H9 (cell line): ENCODE data around the gene JAKMIP1. TPM values are rescaled to one million over a fixed set of nuclear protein-coding genes. Genes with fewer than 3 reads are reported as not detected.

Source experiments
- DNase-seq: peaks from one replicate; pipeline ENCODE4 v3.0.0-alpha.2; 2017
- H2AFZ ChIP-seq: one replicate; pipeline ENCODE4 v1.6.1; 2013; ENCODE audit warnings: mild to moderate bottlenecking, low read length, control low read depth, moderate library complexity
- H2AK5ac ChIP-seq: 2 replicates; pipeline ENCODE4 v1.6.1; 2013; ENCODE audit warnings: low read length, control low read depth, mixed read lengths; ENCODE audit not compliant: insufficient read length
- H2BK120ac ChIP-seq: one replicate; pipeline ENCODE4 v1.6.1; 2013; ENCODE audit warnings: low read depth, mild to moderate bottlenecking, low read length, control low read depth, inconsistent platforms; ENCODE audit not compliant: poor library complexity, severe bottlenecking
- H2BK12ac ChIP-seq: 2 replicates; pipeline ENCODE4 v1.6.1; 2013; ENCODE audit warnings: low read length, control low read depth, mixed read lengths, low read depth; ENCODE audit not compliant: insufficient read length
- H2BK15ac ChIP-seq: 2 replicates; pipeline ENCODE4 v1.6.1; 2013; ENCODE audit warnings: low read depth, low read length, control low read depth
- H2BK20ac ChIP-seq: one replicate; pipeline ENCODE4 v1.6.1; 2013; ENCODE audit warnings: low read depth, mild to moderate bottlenecking, low read length, control low read depth, inconsistent platforms; ENCODE audit not compliant: poor library complexity, severe bottlenecking
- H2BK5ac ChIP-seq: 2 replicates; pipeline ENCODE4 v1.6.1; 2013; ENCODE audit warnings: low read length, control low read depth, mixed read lengths; ENCODE audit not compliant: insufficient read length
- H3K14ac ChIP-seq: 2 replicates; pipeline ENCODE4 v1.6.1; 2013; ENCODE audit warnings: low read length, control low read depth; ENCODE audit not compliant: insufficient read depth
- H3K18ac ChIP-seq: 2 replicates; pipeline ENCODE4 v1.6.1; 2013; ENCODE audit warnings: low read depth, mild to moderate bottlenecking, mixed read lengths, low read length, control low read depth; ENCODE audit not compliant: insufficient read length
- H3K23ac ChIP-seq: 2 replicates; pipeline ENCODE4 v1.6.1; 2013; ENCODE audit warnings: low read length, control low read depth, mixed read lengths, low read depth; ENCODE audit not compliant: insufficient read length
- H3K23me2 ChIP-seq: 2 replicates; pipeline ENCODE4 v1.6.1; 2013; ENCODE audit warnings: low read depth, mild to moderate bottlenecking, mixed read lengths, low read length, control low read depth; ENCODE audit not compliant: insufficient read length, poor library complexity, severe bottlenecking
- H3K27ac ChIP-seq: 2 replicates; pipeline ENCODE4 v1.5.1; 2013; ENCODE audit warnings: low read length, control low read depth, mixed read lengths, low read depth; ENCODE audit not compliant: insufficient read length
- H3K27me3 ChIP-seq: 2 replicates; pipeline ENCODE4 v1.6.1; 2013; ENCODE audit warnings: low read length, control low read depth, inconsistent platforms; ENCODE audit not compliant: insufficient read depth
- H3K4ac ChIP-seq: 2 replicates; pipeline ENCODE4 v1.6.1; 2013; ENCODE audit warnings: low read depth, mild to moderate bottlenecking, control low read depth, inconsistent platforms, low read length, moderate library complexity
- H3K4me1 ChIP-seq: 2 replicates; pipeline ENCODE4 v1.6.1; 2013; ENCODE audit warnings: low read length, control low read depth, inconsistent platforms; ENCODE audit not compliant: insufficient read depth
- H3K4me2 ChIP-seq: 2 replicates; pipeline ENCODE4 v1.6.1; 2013; ENCODE audit warnings: low read length, control low read depth, mixed read lengths; ENCODE audit not compliant: insufficient read length, insufficient read depth
- H3K56ac ChIP-seq: 2 replicates; pipeline ENCODE4 v1.6.1; 2013; ENCODE audit warnings: low read depth, mild to moderate bottlenecking, mixed read lengths, low read length, control low read depth; ENCODE audit not compliant: insufficient read length
- H3K79me1 ChIP-seq: 2 replicates; pipeline ENCODE4 v1.6.1; 2013; ENCODE audit warnings: low read depth, mild to moderate bottlenecking, moderate library complexity, low read length, control low read depth, inconsistent platforms; ENCODE audit not compliant: insufficient read depth, poor library complexity, severe bottlenecking
- H3K79me2 ChIP-seq: 2 replicates; pipeline ENCODE4 v1.6.1; 2013; ENCODE audit warnings: low read length, control low read depth, inconsistent platforms; ENCODE audit not compliant: insufficient read depth
- H3K9ac ChIP-seq: 2 replicates; pipeline ENCODE4 v1.6.1; 2013; ENCODE audit warnings: low read length, control low read depth, mixed read lengths; ENCODE audit not compliant: insufficient read length; ENCODE audit errors: extremely low read depth
- H3K9me3 ChIP-seq: one replicate; pipeline ENCODE4 v1.6.1; 2013; ENCODE audit warnings: low read depth, low read length, inconsistent platforms; ENCODE audit not compliant: control insufficient read depth
- H3T11ph ChIP-seq: one replicate; pipeline ENCODE4 v1.6.1; 2013; ENCODE audit warnings: mild to moderate bottlenecking, low read length, control low read depth, inconsistent platforms
- H4K20me1 ChIP-seq: one replicate; pipeline ENCODE4 v1.6.1; 2013; ENCODE audit not compliant: control insufficient read depth, insufficient read length, insufficient read depth
- H4K5ac ChIP-seq: 2 replicates; pipeline ENCODE4 v1.6.1; 2013; ENCODE audit warnings: low read depth, mild to moderate bottlenecking, mixed read lengths, low read length, control low read depth; ENCODE audit not compliant: insufficient read length
- H4K8ac ChIP-seq: replicated peaks from 2 replicates; pipeline ENCODE4 v1.6.1; 2013; ENCODE audit warnings: low read length, control low read depth, mixed read lengths, low read depth; ENCODE audit not compliant: insufficient read length
- H4K91ac ChIP-seq: 2 replicates; pipeline ENCODE4 v1.6.1; 2013; ENCODE audit warnings: low read depth, mild to moderate bottlenecking, moderate library complexity, mixed read lengths, low read length, control low read depth; ENCODE audit not compliant: insufficient read length
- H3K27ac Mint-ChIP-seq, 3 experiments: 2 replicates in 2 of 3; 3 replicates in 1 of 3; pipeline ENCODE4 v1.8.0; 2020 to 2021; ENCODE audit warnings: mixed read lengths in 3 of 3, mild to moderate bottlenecking in 1 of 3, moderate library complexity in 1 of 3
- H3K27me3 Mint-ChIP-seq: 2 replicates; pipeline ENCODE4 v1.8.0; 2021; ENCODE audit warnings: low read depth, mild to moderate bottlenecking, moderate library complexity, mixed read lengths
- H3K36me3 Mint-ChIP-seq, 3 experiments: 2 replicates in 2 of 3; 3 replicates in 1 of 3; pipeline ENCODE4 v1.8.0; 2020 to 2021; ENCODE audit warnings: low read depth in 3 of 3, mixed read lengths in 3 of 3; ENCODE audit not compliant: insufficient read depth in 1 of 3
- H3K4me1 Mint-ChIP-seq, 2 experiments: 2 replicates each; pipeline ENCODE4 v1.8.0; 2020; ENCODE audit warnings: mixed read lengths in 2 of 2
- H3K4me3 Mint-ChIP-seq, 2 experiments: 2 replicates in 1 of 2; 3 replicates in 1 of 2; pipeline ENCODE4 v1.8.0; 2020 to 2021; ENCODE audit warnings: mild to moderate bottlenecking in 2 of 2, mixed read lengths in 2 of 2, moderate library complexity in 1 of 2
- H3K9me3 Mint-ChIP-seq, 2 experiments: 2 replicates in 1 of 2; 3 replicates in 1 of 2; pipeline ENCODE4 v1.8.0; 2020; ENCODE audit warnings: mild to moderate bottlenecking in 2 of 2, mixed read lengths in 2 of 2, moderate library complexity in 1 of 2
- CTCF ChIP-seq: fragments of 200-600 bp; sonication (generic); conservative IDR thresholded peaks from 3 replicates; pipeline ENCODE4 v1.8.0; 2021; ENCODE audit warnings: antibody characterized with exemption, mild to moderate bottlenecking
- WGBS: extraction: QIAGEN DNeasy Blood & Tissue Kit; methylation state at CpG from one replicate; pipeline ENCODE4 v1.1.7; 2013; ENCODE audit warnings: missing lambda C conversion rate, low lambda C conversion rate, mixed read lengths; ENCODE audit not compliant: insufficient read length; ENCODE audit errors: extremely low coverage; 5-methylcytosine and 5-hydroxymethylcytosine counted together
- total RNA-seq: library from RNA; stranded (reverse); gene quantifications from 2 replicates; pipeline ENCODE4 v1.2.1, GENCODE V29; 2021

The JAKMIP1 gene
- total RNA-seq, 1 experiment from 2014 or later = 1.5 TPM

- no peak overlapping the region for H3T11ph ChIP-seq
- no peak overlapping the region for H3K23ac ChIP-seq
- no peaks in the 10 kb centered on the region for H3K79me1 ChIP-seq
- no peaks in the 10 kb centered on the region for H3K79me2 ChIP-seq
- no peak overlapping the region for H3K9ac ChIP-seq
- H2BK5ac ChIP-seq = no peak overlapping the region
- no peak for TF ChIP-seq CTCF
- H2BK20ac ChIP-seq = no peak overlapping the region
- no peaks in the 10 kb centered on the region for H3K23me2 ChIP-seq
- no peak overlapping the region for H2AFZ ChIP-seq
- H2BK120ac ChIP-seq = no peak overlapping the region
- no peak overlapping the region for H3K4me2 ChIP-seq
- H4K91ac ChIP-seq = no peak overlapping the region
- no peak overlapping the region for H2BK15ac ChIP-seq
- H3K9me3 Mint-ChIP-seq = peaks cover 0 to 3% of the 10 kb centered on the region in 2 experiments; a peak in 1 of 5 replicates
- no peak overlapping the region for H3K4me3 Mint-ChIP-seq
- H4K5ac ChIP-seq = no peak overlapping the region
- H3K56ac ChIP-seq = no peak overlapping the region
- H3K4ac ChIP-seq = no peak overlapping the region
- H3K27ac Mint-ChIP-seq = no peak overlapping the region
- H3K27me3 ChIP-seq = peaks cover 2% of the 10 kb centered on the region; the same call in 1 of the 2 replicates
- H4K20me1 ChIP-seq = no peaks in the 10 kb centered on the region
- no CpG with 5 or more reads among the region's 3 CpGs for WGBS
- H3K18ac ChIP-seq = no peak overlapping the region
- no peaks in the 10 kb centered on the region for H3K9me3 ChIP-seq
- no peaks in the 10 kb centered on the region for H3K4me1 ChIP-seq
- no peak overlapping the region for H2BK12ac ChIP-seq
- H2AK5ac ChIP-seq = no peak overlapping the region
- peaks cover 0 to 2% (median 0%) of the 10 kb centered on the region in 3 experiments; a peak in 2 of 7 replicates for H3K36me3 Mint-ChIP-seq
- DNase-seq = no peak
- H3K27ac ChIP-seq = no peak overlapping the region
- H4K8ac ChIP-seq = no peak overlapping the region
- peaks cover 25% of the 10 kb centered on the region for H3K27me3 Mint-ChIP-seq
- no peak overlapping the region for H3K14ac ChIP-seq
- peaks cover 3 to 6% of the 10 kb centered on the region in 2 experiments; a peak in 3 of 4 replicates for H3K4me1 Mint-ChIP-seq
These were observed 197.4 kb downstream of the JAKMIP1 start for GRCh38 chr4:6002926-6003325.
